Measurements from ENCODE around the gene FFAR1. TPM values are rescaled to one million over a fixed set of nuclear protein-coding genes. Genes with fewer than 3 reads are reported as not detected.

Gene FFAR1
- polyA plus RNA-seq, 3 donors = 0.04 TPM; not detected in 2

DNA sequence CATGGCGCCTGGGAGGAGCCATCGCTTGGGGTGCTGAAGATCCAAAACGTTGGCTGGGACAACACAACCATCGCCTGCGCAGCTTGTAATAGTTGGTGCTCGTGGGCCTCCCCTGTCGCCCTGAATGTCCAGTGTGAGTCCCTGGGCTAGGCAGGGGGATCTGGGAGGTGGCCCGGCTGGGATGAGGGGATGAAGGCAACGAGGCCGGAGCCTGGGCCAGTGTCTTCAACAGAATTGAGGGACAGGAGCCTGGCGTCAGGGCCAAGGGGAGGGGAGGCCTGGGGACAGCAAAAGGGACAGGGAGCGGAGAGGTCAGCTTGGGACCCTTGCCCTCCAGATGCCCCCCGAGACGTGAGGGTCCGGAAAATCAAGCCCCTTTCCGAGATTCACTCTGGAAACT, 6.7 kb upstream of the FFAR1 start:
- Mint-ChIP-seq H3K27me3 (ENCODE audit: low read depth in 3 of 3) (peaks cover 8 to 22% (median 8%) of the 10 kb centered on the region in 3 donors), H3K36me3 (peaks cover 4 to 5% of the 10 kb centered on the region in 2 donors), H3K4me1 (peaks cover 21% of the 10 kb centered on the region), H3K9me3 (peaks cover 0 to 5% (median 0%) of the 10 kb centered on the region in 7 donors), H3K4me3 (no peak overlapping the region), H3K27ac (no peak overlapping the region)
- Histone ChIP-seq H3K27ac (ENCODE audit: low read depth in 1 of 2, low read length in 2 of 2) (no peak overlapping the region), H3K9me3 (replicated peaks in 1 of 2; ENCODE audit: control insufficient read depth in 1 of 2, insufficient read depth in 1 of 2, low read length in 2 of 2) (no peaks in the 10 kb centered on the region), H4K20me1 (ENCODE audit: insufficient read depth, low read length) (no peaks in the 10 kb centered on the region), H3K79me2 (ENCODE audit: insufficient read depth, low read length) (no peaks in the 10 kb centered on the region), H3K27me3 (ENCODE audit: control insufficient read depth in 2 of 2, insufficient read depth in 2 of 2, low read length in 2 of 2) (no peaks in the 10 kb centered on the region), H3K4me3 (replicated peaks in 1 of 3; ENCODE audit: low read depth in 2 of 3, low read length in 3 of 3) (no peak overlapping the region), H3K4me1 (ENCODE audit: control insufficient read depth in 1 of 2, insufficient read depth in 2 of 2, low read length in 2 of 2) (peaks cover 10 to 21% of the 10 kb centered on the region in 2 donors), H3K36me3 (replicated peaks in 1 of 2; ENCODE audit: control insufficient read depth in 1 of 2, insufficient read depth in 2 of 2, low read length in 2 of 2) (no peaks in the 10 kb centered on the region), H3K4me2 (replicated peaks; ENCODE audit: extremely low read depth, low read length, poor library complexity, severe bottlenecking) (no peak overlapping the region), H2AFZ (ENCODE audit: insufficient read depth, low read depth, low read length, poor library complexity, severe bottlenecking) (no peak overlapping the region), H3K9ac (ENCODE audit: insufficient read depth, low read length, poor library complexity, severe bottlenecking) (no peak overlapping the region)
- no peak for DNase-seq
- intact Hi-C loops (cut with micrococcal nuclease) = loop anchor here in 1 of 2 donors (5.0 to 10.0 kb wide), 2 partner anchors 59 to 146 kb away; partner anchors contain the start of gene HAMP
- WGBS (ENCODE audit: insufficient coverage) = 91% methylated on average over 14 of the region's 16 CpGs
- TF ChIP-seq, protein P1, sequence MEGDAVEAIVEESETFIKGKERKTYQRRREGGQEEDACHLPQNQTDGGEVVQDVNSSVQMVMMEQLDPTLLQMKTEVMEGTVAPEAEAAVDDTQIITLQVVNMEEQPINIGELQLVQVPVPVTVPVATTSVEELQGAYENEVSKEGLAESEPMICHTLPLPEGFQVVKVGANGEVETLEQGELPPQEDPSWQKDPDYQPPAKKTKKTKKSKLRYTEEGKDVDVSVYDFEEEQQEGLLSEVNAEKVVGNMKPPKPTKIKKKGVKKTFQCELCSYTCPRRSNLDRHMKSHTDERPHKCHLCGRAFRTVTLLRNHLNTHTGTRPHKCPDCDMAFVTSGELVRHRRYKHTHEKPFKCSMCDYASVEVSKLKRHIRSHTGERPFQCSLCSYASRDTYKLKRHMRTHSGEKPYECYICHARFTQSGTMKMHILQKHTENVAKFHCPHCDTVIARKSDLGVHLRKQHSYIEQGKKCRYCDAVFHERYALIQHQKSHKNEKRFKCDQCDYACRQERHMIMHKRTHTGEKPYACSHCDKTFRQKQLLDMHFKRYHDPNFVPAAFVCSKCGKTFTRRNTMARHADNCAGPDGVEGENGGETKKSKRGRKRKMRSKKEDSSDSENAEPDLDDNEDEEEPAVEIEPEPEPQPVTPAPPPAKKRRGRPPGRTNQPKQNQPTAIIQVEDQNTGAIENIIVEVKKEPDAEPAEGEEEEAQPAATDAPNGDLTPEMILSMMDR (IDR thresholded peaks at IDR 0.05) = no peak

DNA sequence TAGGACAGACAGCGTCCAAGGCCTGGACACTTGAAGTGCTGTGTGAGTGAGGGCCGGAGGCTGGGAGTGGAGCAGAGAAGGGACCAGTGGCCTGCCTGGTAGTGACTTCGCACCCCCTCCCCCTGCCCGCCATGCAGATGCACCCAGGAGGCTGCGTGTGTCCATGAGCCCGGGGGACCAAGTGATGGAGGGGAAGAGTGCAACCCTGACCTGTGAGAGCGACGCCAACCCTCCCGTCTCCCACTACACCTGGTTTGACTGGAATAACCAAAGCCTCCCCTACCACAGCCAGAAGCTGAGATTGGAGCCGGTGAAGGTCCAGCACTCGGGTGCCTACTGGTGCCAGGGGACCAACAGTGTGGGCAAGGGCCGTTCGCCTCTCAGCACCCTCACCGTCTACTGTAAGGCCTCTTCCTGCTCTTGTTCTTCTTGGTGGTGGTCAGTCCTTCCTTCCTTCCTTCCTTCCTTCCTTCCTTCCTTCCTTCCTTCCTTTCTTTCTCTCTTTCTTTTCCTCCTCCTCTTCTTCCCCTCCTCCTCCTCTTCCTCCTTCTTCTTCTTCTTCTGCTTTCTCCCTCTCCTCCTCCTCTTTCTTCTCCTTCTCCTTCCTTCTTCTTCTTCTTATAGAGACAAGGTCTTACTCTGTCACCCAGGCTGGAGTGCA, 6.0 kb upstream of the FFAR1 start:
- DNase-seq = no peak
- Mint-ChIP-seq H3K27me3 (ENCODE audit: low read depth in 3 of 3) (peaks cover 8 to 28% (median 9%) of the 10 kb centered on the region in 3 donors), H3K27ac (peak overlapping the region in 3 of 7 donors; percentile 23 to 50 (median 35)), H3K4me3 (no peak overlapping the region), H3K9me3 (peaks cover 0 to 5% (median 0%) of the 10 kb centered on the region in 7 donors), H3K36me3 (peaks cover 4 to 5% of the 10 kb centered on the region in 2 donors), H3K4me1 (peaks cover 27% of the 10 kb centered on the region)
- Histone ChIP-seq H2AFZ (ENCODE audit: insufficient read depth, low read depth, low read length, poor library complexity, severe bottlenecking) (no peak overlapping the region), H3K4me3 (replicated peaks in 1 of 3; ENCODE audit: low read depth in 2 of 3, low read length in 3 of 3) (no peak overlapping the region), H3K27me3 (ENCODE audit: control insufficient read depth in 2 of 2, insufficient read depth in 2 of 2, low read length in 2 of 2) (no peaks in the 10 kb centered on the region), H3K4me1 (ENCODE audit: control insufficient read depth in 1 of 2, insufficient read depth in 2 of 2, low read length in 2 of 2) (peaks cover 17 to 28% of the 10 kb centered on the region in 2 donors), H3K79me2 (ENCODE audit: insufficient read depth, low read length) (no peaks in the 10 kb centered on the region), H4K20me1 (ENCODE audit: insufficient read depth, low read length) (no peaks in the 10 kb centered on the region), H3K4me2 (replicated peaks; ENCODE audit: extremely low read depth, low read length, poor library complexity, severe bottlenecking) (no peak overlapping the region), H3K36me3 (replicated peaks in 1 of 2; ENCODE audit: control insufficient read depth in 1 of 2, insufficient read depth in 2 of 2, low read length in 2 of 2) (no peaks in the 10 kb centered on the region), H3K27ac (ENCODE audit: low read depth in 1 of 2, low read length in 2 of 2) (no peak overlapping the region), H3K9ac (ENCODE audit: insufficient read depth, low read length, poor library complexity, severe bottlenecking) (no peak overlapping the region), H3K9me3 (replicated peaks in 1 of 2; ENCODE audit: control insufficient read depth in 1 of 2, insufficient read depth in 1 of 2, low read length in 2 of 2) (no peaks in the 10 kb centered on the region)
- 87% methylated on average over 10 of the region's 14 CpGs for WGBS (ENCODE audit: insufficient coverage)
- TF ChIP-seq, protein P1 (IDR thresholded peaks at IDR 0.05) = no peak
- intact Hi-C loops (cut with micrococcal nuclease) = loop anchor here in 1 of 2 donors (5.0 to 10.0 kb wide), 2 partner anchors 59 to 147 kb away; partner anchors contain the start of gene HAMP
